HCT116 (cell line): ENCODE results near the gene C16orf95.
A peak's percentile ranks its signal among the peaks of the same experiment; 100 is the strongest.

Source experiments
- CBX3 ChIP-seq: IDR thresholded peaks from 2 replicates; pipeline ENCODE4 v1.6.1; 2012; ENCODE audit warnings: low read depth
- ZBTB33 ChIP-seq: IDR thresholded peaks from 2 replicates; pipeline ENCODE4 v1.6.1; 2011; ENCODE audit warnings: mild to moderate bottlenecking, low read length, moderate library complexity; ENCODE audit not compliant: insufficient replicate concordance; ENCODE audit errors: extremely low read depth
- TF ChIP-seq, protein P1 (sequence below), 3 experiments: fragments of 200-600 bp in 1 of 3; sonication (generic) in 1 of 3; IDR thresholded peaks in 2 of 3; conservative IDR thresholded peaks in 1 of 3; 2 replicates each; pipeline ENCODE4 v1.5.1; 2012 to 2017; ENCODE audit warnings: low read depth in 2 of 3, low read length in 2 of 3, antibody characterized with exemption in 1 of 3, borderline replicate concordance in 1 of 3, control low read depth in 1 of 3, mild to moderate bottlenecking in 1 of 3, mixed read lengths in 1 of 3, mixed run types in 1 of 3, moderate library complexity in 1 of 3; ENCODE audit not compliant: insufficient read depth in 1 of 3

DNA sequence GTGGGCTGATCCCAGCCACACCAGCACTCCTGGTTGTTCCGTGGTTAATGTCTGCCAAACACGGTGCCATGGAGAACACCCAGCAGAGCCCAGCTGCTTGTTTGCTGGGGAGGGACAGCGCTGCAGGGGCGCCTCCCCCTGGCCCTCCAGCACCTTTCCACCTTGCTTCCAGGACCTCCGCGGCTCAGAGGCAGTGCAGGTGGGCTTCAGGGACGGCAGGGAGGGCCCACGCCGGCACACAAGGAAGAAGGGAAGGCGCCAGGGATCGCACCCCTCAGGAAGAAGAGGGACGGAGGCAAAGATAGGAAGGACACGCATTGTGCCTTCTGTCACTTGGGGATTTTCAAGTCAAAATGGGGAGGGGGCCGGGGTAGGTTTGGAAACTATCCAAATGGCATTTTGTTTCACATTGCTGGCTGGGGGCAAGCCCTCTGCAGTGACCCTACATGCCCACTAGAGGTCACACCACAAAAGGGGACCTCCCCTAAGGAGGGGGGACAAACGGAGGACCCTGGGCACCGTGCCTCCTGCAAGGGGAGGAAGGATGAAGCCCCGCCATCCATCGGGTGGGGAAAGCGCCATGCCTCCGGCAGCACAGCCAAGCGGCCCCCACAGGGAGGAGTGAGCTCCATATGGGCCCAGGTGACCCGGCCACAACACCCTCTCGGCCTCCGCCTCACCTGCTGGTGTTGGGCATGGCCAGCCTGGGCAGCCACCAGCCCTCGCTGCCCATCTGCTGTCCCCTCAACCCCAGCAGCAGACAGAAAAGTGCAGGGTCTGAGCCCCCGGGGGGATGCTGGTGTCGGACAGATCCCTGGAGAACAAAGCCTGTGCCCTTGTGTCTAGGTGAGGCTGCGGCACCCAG lies 7.5 kb upstream of the C16orf95 start:
- TF ChIP-seq, protein P1, sequence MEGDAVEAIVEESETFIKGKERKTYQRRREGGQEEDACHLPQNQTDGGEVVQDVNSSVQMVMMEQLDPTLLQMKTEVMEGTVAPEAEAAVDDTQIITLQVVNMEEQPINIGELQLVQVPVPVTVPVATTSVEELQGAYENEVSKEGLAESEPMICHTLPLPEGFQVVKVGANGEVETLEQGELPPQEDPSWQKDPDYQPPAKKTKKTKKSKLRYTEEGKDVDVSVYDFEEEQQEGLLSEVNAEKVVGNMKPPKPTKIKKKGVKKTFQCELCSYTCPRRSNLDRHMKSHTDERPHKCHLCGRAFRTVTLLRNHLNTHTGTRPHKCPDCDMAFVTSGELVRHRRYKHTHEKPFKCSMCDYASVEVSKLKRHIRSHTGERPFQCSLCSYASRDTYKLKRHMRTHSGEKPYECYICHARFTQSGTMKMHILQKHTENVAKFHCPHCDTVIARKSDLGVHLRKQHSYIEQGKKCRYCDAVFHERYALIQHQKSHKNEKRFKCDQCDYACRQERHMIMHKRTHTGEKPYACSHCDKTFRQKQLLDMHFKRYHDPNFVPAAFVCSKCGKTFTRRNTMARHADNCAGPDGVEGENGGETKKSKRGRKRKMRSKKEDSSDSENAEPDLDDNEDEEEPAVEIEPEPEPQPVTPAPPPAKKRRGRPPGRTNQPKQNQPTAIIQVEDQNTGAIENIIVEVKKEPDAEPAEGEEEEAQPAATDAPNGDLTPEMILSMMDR (IDR thresholded peaks at IDR 0.05 in 2 of 3, conservative IDR thresholded peaks at IDR 0.05 in 1 of 3; ENCODE audit: borderline replicate concordance in 1 of 3, insufficient read depth in 1 of 3, low read depth in 2 of 3, low read length in 2 of 3) = peak in 2 of 3 experiments; percentile 91 to 94; a peak in 4 of 6 replicates
- TF ChIP-seq ZBTB33 (no peak), CBX3 (no peak)
